Activated CD4-positive, alpha-beta T cell treated with anti-CD3 and anti-CD28 coated beads, Interleukin-2, amount 10 ng/mL, durations not matched to agents 7 days and 5 days (primary cell): ENCODE measurements around the gene MAGEB16. TPM values are rescaled to one million over a fixed set of nuclear protein-coding genes. Genes with fewer than 3 reads are reported as not detected.

Source experiments
- total RNA-seq, 2 experiments: library from RNA; stranded (reverse); gene quantifications; one replicate each; pipeline ENCODE4 v1.2.3, GENCODE V29; 2021

MAGEB16 gene
- total RNA-seq, 2 experiments from 2014 or later = not detected

Other genes starting within 250 kb of the MAGEB16 start
- gene CFAP47, start 121.4 kb downstream of the MAGEB16 start, total RNA-seq = not detected